ENCODE results near the gene NCK2. TPM values are rescaled to one million over a fixed set of nuclear protein-coding genes. Genes with fewer than 3 reads are reported as not detected.
A peak's percentile ranks its signal among the peaks of the same experiment; 100 is the strongest.

Gene NCK2
- total RNA-seq, 1 experiment from 2014 or later, result 89.0 TPM

- no peak overlapping the region for H3K4me3 ChIP-seq (ENCODE audit: low read depth, low read length)
- no peak overlapping the region for H3K27ac Mint-ChIP-seq (ENCODE audit: unreplicated experiment)
- TF ChIP-seq, protein P1, sequence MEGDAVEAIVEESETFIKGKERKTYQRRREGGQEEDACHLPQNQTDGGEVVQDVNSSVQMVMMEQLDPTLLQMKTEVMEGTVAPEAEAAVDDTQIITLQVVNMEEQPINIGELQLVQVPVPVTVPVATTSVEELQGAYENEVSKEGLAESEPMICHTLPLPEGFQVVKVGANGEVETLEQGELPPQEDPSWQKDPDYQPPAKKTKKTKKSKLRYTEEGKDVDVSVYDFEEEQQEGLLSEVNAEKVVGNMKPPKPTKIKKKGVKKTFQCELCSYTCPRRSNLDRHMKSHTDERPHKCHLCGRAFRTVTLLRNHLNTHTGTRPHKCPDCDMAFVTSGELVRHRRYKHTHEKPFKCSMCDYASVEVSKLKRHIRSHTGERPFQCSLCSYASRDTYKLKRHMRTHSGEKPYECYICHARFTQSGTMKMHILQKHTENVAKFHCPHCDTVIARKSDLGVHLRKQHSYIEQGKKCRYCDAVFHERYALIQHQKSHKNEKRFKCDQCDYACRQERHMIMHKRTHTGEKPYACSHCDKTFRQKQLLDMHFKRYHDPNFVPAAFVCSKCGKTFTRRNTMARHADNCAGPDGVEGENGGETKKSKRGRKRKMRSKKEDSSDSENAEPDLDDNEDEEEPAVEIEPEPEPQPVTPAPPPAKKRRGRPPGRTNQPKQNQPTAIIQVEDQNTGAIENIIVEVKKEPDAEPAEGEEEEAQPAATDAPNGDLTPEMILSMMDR (IDR thresholded peaks at IDR 0.05; ENCODE audit: insufficient read depth in 1 of 2, low read depth in 1 of 2, low read length in 1 of 2, severe bottlenecking in 1 of 2, unreplicated experiment in 1 of 2), result no peak
- no peak for DNase-seq
- peaks cover 9% of the 10 kb centered on the region for H3K4me1 ChIP-seq
- intact Hi-C loops (cut with micrococcal nuclease; ENCODE audit: unreplicated experiment), result loop anchor here (5.0 kb wide), 1 partner anchor 40 kb away; no protein-coding TSS in a partner anchor
- H3K9me3 Mint-ChIP-seq (ENCODE audit: unreplicated experiment), result no peaks in the 10 kb centered on the region
- ChIA-PET POLR2A (no interaction called here), CTCF (no interaction called here)
- peaks cover 28% of the 10 kb centered on the region for H3K4me1 Mint-ChIP-seq (ENCODE audit: low read depth, unreplicated experiment)
- H3K36me3 Mint-ChIP-seq (ENCODE audit: insufficient read depth, unreplicated experiment), result peaks cover 47% of the 10 kb centered on the region
- BruUV-seq (replicated peaks), result no TSS peak
- no peaks in the 10 kb centered on the region; the same call in 1 of the 2 replicates for H3K36me3 ChIP-seq (ENCODE audit: control insufficient read depth, insufficient read depth, low read length)
- H3K9me3 ChIP-seq, result no peaks in the 10 kb centered on the region
- H3K4me3 Mint-ChIP-seq (ENCODE audit: unreplicated experiment), result no peak overlapping the region
- no peaks in the 10 kb centered on the region for H3K27me3 ChIP-seq (replicated peaks; ENCODE audit: control insufficient read depth, insufficient read depth, low read length)
- H3K27me3 Mint-ChIP-seq (ENCODE audit: insufficient read depth, unreplicated experiment), result no peaks in the 10 kb centered on the region
Observed at GRCh38 chr2:105771836-105772235, 27.1 kb downstream of the NCK2 start.

DNA sequence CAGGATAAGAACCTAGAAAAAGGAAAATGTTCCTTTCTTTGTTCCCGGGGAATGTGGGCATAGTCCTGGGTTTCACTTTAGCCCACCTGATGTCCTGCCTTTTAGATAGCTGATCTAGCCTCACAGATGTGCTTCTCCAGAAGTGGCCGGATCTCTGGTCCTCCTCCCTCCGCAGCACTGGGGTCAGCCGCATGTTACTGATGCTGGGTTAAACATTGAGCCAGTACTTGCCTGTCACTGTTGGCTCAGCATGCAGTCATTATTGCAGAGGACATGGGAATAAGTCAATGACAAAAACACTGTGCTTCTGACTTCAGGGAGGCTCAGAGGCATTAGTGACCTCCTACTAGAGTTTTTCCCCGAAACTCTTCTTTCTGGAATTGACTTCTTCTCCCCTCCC, 27.6 kb downstream of the NCK2 start:
- TF ChIP-seq, protein P1 (IDR thresholded peaks at IDR 0.05; ENCODE audit: insufficient read depth in 1 of 2, low read depth in 1 of 2, low read length in 1 of 2, severe bottlenecking in 1 of 2, unreplicated experiment in 1 of 2), result no peak
- no peaks in the 10 kb centered on the region for H3K27me3 Mint-ChIP-seq (ENCODE audit: insufficient read depth, unreplicated experiment)
- H3K4me1 Mint-ChIP-seq (ENCODE audit: low read depth, unreplicated experiment), result peaks cover 28% of the 10 kb centered on the region
- H3K36me3 Mint-ChIP-seq (ENCODE audit: insufficient read depth, unreplicated experiment), result peaks cover 42% of the 10 kb centered on the region
- no peaks in the 10 kb centered on the region; the same call in 1 of the 2 replicates for H3K36me3 ChIP-seq (ENCODE audit: control insufficient read depth, insufficient read depth, low read length)
- no peaks in the 10 kb centered on the region for H3K9me3 ChIP-seq
- CTCF ChIA-PET, result no interaction called here
- no peak for DNase-seq
- no peaks in the 10 kb centered on the region for H3K27me3 ChIP-seq (replicated peaks; ENCODE audit: control insufficient read depth, insufficient read depth, low read length)
- no peak overlapping the region for H3K4me3 ChIP-seq (ENCODE audit: low read depth, low read length)
- peaks cover 9% of the 10 kb centered on the region for H3K4me1 ChIP-seq
- POLR2A ChIA-PET, result no interaction called here
- intact Hi-C loops (cut with micrococcal nuclease; ENCODE audit: unreplicated experiment), result loop anchor here (5.0 kb wide), 1 partner anchor 40 kb away; no protein-coding TSS in a partner anchor
- peak overlapping the region; percentile 43 for H3K27ac Mint-ChIP-seq (ENCODE audit: unreplicated experiment)
- no peaks in the 10 kb centered on the region for H3K9me3 Mint-ChIP-seq (ENCODE audit: unreplicated experiment)
- BruUV-seq (replicated peaks), result no TSS peak
- H3K4me3 Mint-ChIP-seq (ENCODE audit: unreplicated experiment), result no peak overlapping the region

DNA sequence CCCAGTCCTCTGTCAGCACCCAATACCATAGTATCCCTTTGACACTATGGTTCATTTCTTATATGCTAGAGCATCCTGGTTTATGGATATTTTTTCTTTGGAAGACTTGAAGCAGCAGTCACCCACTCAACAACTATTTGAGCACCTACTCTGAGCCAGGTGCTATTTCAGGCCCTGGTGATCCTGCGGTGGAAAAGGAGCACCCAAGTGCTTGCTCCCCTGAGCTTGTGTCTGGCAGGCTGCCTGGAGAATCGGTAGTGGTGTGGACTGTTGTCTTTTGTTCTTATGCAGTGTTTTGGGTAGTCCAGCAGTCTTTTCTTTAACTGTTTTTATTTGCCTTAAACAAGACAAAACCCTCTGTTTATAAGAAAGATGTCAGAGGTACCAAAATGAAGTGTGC, 28.9 kb downstream of the NCK2 start:
- CTCF ChIA-PET, result no interaction called here
- H3K9me3 ChIP-seq, result no peaks in the 10 kb centered on the region
- H3K27ac Mint-ChIP-seq (ENCODE audit: unreplicated experiment), result peak overlapping the region; percentile 43
- no peak overlapping the region for H3K4me3 Mint-ChIP-seq (ENCODE audit: unreplicated experiment)
- no peaks in the 10 kb centered on the region for H3K9me3 Mint-ChIP-seq (ENCODE audit: unreplicated experiment)
- TF ChIP-seq, protein P1 (IDR thresholded peaks at IDR 0.05; ENCODE audit: insufficient read depth in 1 of 2, low read depth in 1 of 2, low read length in 1 of 2, severe bottlenecking in 1 of 2, unreplicated experiment in 1 of 2), result no peak
- peaks cover 4% of the 10 kb centered on the region for H3K4me1 ChIP-seq
- H3K4me1 Mint-ChIP-seq (ENCODE audit: low read depth, unreplicated experiment), result peaks cover 28% of the 10 kb centered on the region
- no peak for DNase-seq
- no peaks in the 10 kb centered on the region for H3K27me3 ChIP-seq (replicated peaks; ENCODE audit: control insufficient read depth, insufficient read depth, low read length)
- no peak overlapping the region for H3K4me3 ChIP-seq (ENCODE audit: low read depth, low read length)
- H3K36me3 Mint-ChIP-seq (ENCODE audit: insufficient read depth, unreplicated experiment), result peaks cover 41% of the 10 kb centered on the region
- no TSS peak for BruUV-seq (replicated peaks)
- no peaks in the 10 kb centered on the region for H3K27me3 Mint-ChIP-seq (ENCODE audit: insufficient read depth, unreplicated experiment)
- intact Hi-C loops (cut with micrococcal nuclease; ENCODE audit: unreplicated experiment), result loop anchor here (5.0 kb wide), 1 partner anchor 39 kb away; no protein-coding TSS in a partner anchor
- H3K36me3 ChIP-seq (ENCODE audit: control insufficient read depth, insufficient read depth, low read length), result no peaks in the 10 kb centered on the region; the same call in none of the 2 replicates
- POLR2A ChIA-PET, result no interaction called here
